ENCODE measurements around the gene UBE3A. TPM values are rescaled to one million over a fixed set of nuclear protein-coding genes. Genes with fewer than 3 reads are reported as not detected.

UBE3A gene
- total and polyA plus RNA-seq, 10 of the 15 experiments (the other 5 are each of a cell fraction or from before 2014, with no cell fraction given) = 29.4 to 82.9 (median 58.7) TPM

GRCh38 chr15:25450163-25450562, 11.3 kb upstream of the UBE3A start:
- H3K79me2 ChIP-seq (ENCODE audit: control insufficient read depth, insufficient read depth, low read length) = no peaks in the 10 kb centered on the region
- RAD21 ChIA-PET (ENCODE audit: unreplicated experiment) = no interaction called here
- ATAC-seq (no peak), FAIRE-seq (no peak), DNase-seq (ENCODE audit: low read depth, low spot score) (no peak)
- CTCF ChIA-PET = no interaction called here
- H3K4me2 ChIP-seq (ENCODE audit: control insufficient read depth, insufficient read depth) = no peak overlapping the region
- intact Hi-C loops (cut with micrococcal nuclease; ENCODE audit: unreplicated experiment) = no loop called here
- no peaks in the 10 kb centered on the region for H3K4me1 ChIP-seq (ENCODE audit: control insufficient read depth, insufficient read depth, low read length)
- POLR2A ChIA-PET = no interaction called here
- TF ChIP-seq MTA2 (IDR thresholded peaks at IDR 0.05; ENCODE audit: low read depth) = no peak
- no peak for TF ChIP-seq STAT3 (IDR thresholded peaks at IDR 0.05; ENCODE audit: low read depth, low read length)
- TF ChIP-seq CEBPB (IDR thresholded peaks at IDR 0.05; ENCODE audit: borderline replicate concordance in 1 of 2, low read depth in 2 of 2, low read length in 2 of 2) = no peak
- TF ChIP-seq FOS (IDR thresholded peaks at IDR 0.05; ENCODE audit: borderline replicate concordance, extremely low read depth, insufficient read length) = no peak
- TF ChIP-seq MEF2A (IDR thresholded peaks at IDR 0.05; ENCODE audit: insufficient read depth, low read depth, low read length) = no peak
- TF ChIP-seq SIN3A (IDR thresholded peaks at IDR 0.05; ENCODE audit: low read depth, low read length) = no peak
- no TSS peak for BruUV-seq (replicated peaks)
- no peak overlapping the region for H3K4me3 ChIP-seq
- no peak overlapping the region for H2AFZ ChIP-seq (ENCODE audit: control insufficient read depth, low read depth, low read length)
- no peaks in the 10 kb centered on the region for H3K27me3 ChIP-seq (replicated peaks in 1 of 2; ENCODE audit: control insufficient read depth in 2 of 2, insufficient read depth in 2 of 2, low read length in 1 of 2)
- in situ Hi-C loops (cut with MboI) = loop anchor here (25.0 kb wide), 1 partner anchor 238 kb away; no protein-coding TSS in a partner anchor
- no peaks in the 10 kb centered on the region; the same call in 2 of the 3 replicates for H3K9me3 ChIP-seq (replicated peaks; ENCODE audit: control insufficient read depth, insufficient read depth, low read length)
- no peaks in the 10 kb centered on the region for H3K36me3 ChIP-seq (ENCODE audit: control insufficient read depth in 2 of 2, insufficient read depth in 2 of 2, low read length in 1 of 2)
- WGBS (ENCODE audit: insufficient coverage, insufficient replicate concordance, low lambda C conversion rate, missing lambda C conversion rate) = 94% methylated on average over 1 of the region's 1 CpG
- H3K9ac ChIP-seq (ENCODE audit: control insufficient read depth, insufficient read depth, low read length) = no peak overlapping the region
- no peaks in the 10 kb centered on the region for H4K20me1 ChIP-seq (ENCODE audit: control insufficient read depth, insufficient read depth)
- H3K27ac ChIP-seq (ENCODE audit: control insufficient read depth, insufficient read depth) = no peak overlapping the region
- SMC1A ChIA-PET (ENCODE audit: uncharacterized antibody, unreplicated experiment) = no interaction called here

GRCh38 chr15:25446076-25446475, 7.3 kb upstream of the UBE3A start:
- no peaks in the 10 kb centered on the region for H3K36me3 ChIP-seq (ENCODE audit: control insufficient read depth in 2 of 2, insufficient read depth in 2 of 2, low read length in 1 of 2)
- H3K27ac ChIP-seq (ENCODE audit: control insufficient read depth, insufficient read depth) = no peak overlapping the region
- WGBS (ENCODE audit: insufficient coverage, insufficient replicate concordance, low lambda C conversion rate, missing lambda C conversion rate) = 50% methylated on average over 3 of the region's 3 CpGs
- no peak overlapping the region for H3K4me2 ChIP-seq (ENCODE audit: control insufficient read depth, insufficient read depth)
- ChIA-PET RAD21 (ENCODE audit: unreplicated experiment) (interaction anchor here (1.2 kb wide), 1 partner anchor 9 kb away, joined by 3 read pairs; no protein-coding TSS in a partner anchor), CTCF (no interaction called here), SMC1A (ENCODE audit: uncharacterized antibody, unreplicated experiment) (no interaction called here), POLR2A (no interaction called here)
- ATAC-seq (no peak), FAIRE-seq (no peak), DNase-seq (ENCODE audit: low read depth, low spot score) (no peak)
- H2AFZ ChIP-seq (ENCODE audit: control insufficient read depth, low read depth, low read length) = no peak overlapping the region
- in situ Hi-C loops (cut with MboI) (no loop called here), intact Hi-C loops (cut with micrococcal nuclease; ENCODE audit: unreplicated experiment) (no loop called here)
- H3K9ac ChIP-seq (ENCODE audit: control insufficient read depth, insufficient read depth, low read length) = no peak overlapping the region
- no peaks in the 10 kb centered on the region for H3K4me1 ChIP-seq (ENCODE audit: control insufficient read depth, insufficient read depth, low read length)
- BruUV-seq (replicated peaks) = no TSS peak
- no peaks in the 10 kb centered on the region; the same call in 2 of the 3 replicates for H3K9me3 ChIP-seq (replicated peaks; ENCODE audit: control insufficient read depth, insufficient read depth, low read length)
- no peak overlapping the region for H3K4me3 ChIP-seq
- no peaks in the 10 kb centered on the region for H3K79me2 ChIP-seq (ENCODE audit: control insufficient read depth, insufficient read depth, low read length)
- TF ChIP-seq MEF2B (IDR thresholded peaks at IDR 0.05; ENCODE audit: partially characterized antibody, poor library complexity, severe bottlenecking) (no peak), MXI1 (IDR thresholded peaks at IDR 0.05; ENCODE audit: low read depth, low read length) (no peak)
- H4K20me1 ChIP-seq (ENCODE audit: control insufficient read depth, insufficient read depth) = no peaks in the 10 kb centered on the region
- H3K27me3 ChIP-seq (replicated peaks in 1 of 2; ENCODE audit: control insufficient read depth in 2 of 2, insufficient read depth in 2 of 2, low read length in 1 of 2) = no peaks in the 10 kb centered on the region

Measured in GM12878 (cell line).